Measurements from ENCODE around the gene POLR1E.

- TF ChIP-seq CTCF (IDR thresholded peaks at IDR 0.05) (no peak), POLR2A (IDR thresholded peaks at IDR 0.05) (no peak), EP300 (IDR thresholded peaks at IDR 0.05) (no peak), POLR2AphosphoS5 (IDR thresholded peaks at IDR 0.05) (no peak)
Measured at GRCh38 chr9:37542895-37543294, 57.1 kb downstream of the POLR1E start.
